Thyroid gland (tissue), 4 donors: ENCODE measurements around the gene GYPC. TPM values are rescaled to one million over a fixed set of nuclear protein-coding genes. Genes with fewer than 3 reads are reported as not detected.

Source experiments
- DNase-seq, 2 donors: peaks; one replicate each; pipeline ENCODE4 v3.0.0-alpha.2; 2019
- H3K27ac ChIP-seq, 3 donors: fragments of 200-600 bp; sonication (generic); 1 replicate in 2 of 3; 2 replicates in 1 of 3; pipeline ENCODE4 v1.5.1; 2016 to 2019; ENCODE audit warnings: mild to moderate bottlenecking in 1 of 3, moderate library complexity in 1 of 3
- H3K27me3 ChIP-seq: fragments of 200-600 bp; sonication (generic); one replicate; pipeline ENCODE4 v1.5.1; 2019
- H3K36me3 ChIP-seq, 2 donors: fragments of 200-600 bp; sonication (generic); one replicate each; pipeline ENCODE4 v1.5.1; 2016 to 2019
- H3K4me1 ChIP-seq, 2 donors: fragments of 200-600 bp; sonication (generic); one replicate each; pipeline ENCODE4 v1.5.1; 2017 to 2019
- H3K4me3 ChIP-seq, 3 donors: fragments of 200-600 bp; sonication (generic); replicated peaks in 1 of 3; 1 replicate in 2 of 3; 2 replicates in 1 of 3; pipeline ENCODE4 v1.5.1; 2016; ENCODE audit warnings: mild to moderate bottlenecking in 1 of 3
- H3K9me3 ChIP-seq: fragments of 200-600 bp; sonication (generic); one replicate; pipeline ENCODE4 v1.5.1; 2017
- CTCF ChIP-seq, 6 experiments: fragments of 200-600 bp in 3 of 6; fragments of 450-650 bp in 3 of 6; sonication (generic) in 3 of 6; IDR thresholded peaks; one replicate each; pipeline ENCODE4 v1.5.1; 2016 to 2019; ENCODE audit warnings: antibody characterized with exemption in 6 of 6, mild to moderate bottlenecking in 2 of 6, inconsistent platforms in 1 of 6, moderate library complexity in 1 of 6
- POLR2A ChIP-seq, 2 donors: fragments of 450-650 bp; IDR thresholded peaks; one replicate each; pipeline ENCODE4 v1.6.1; 2017; ENCODE audit warnings: antibody characterized with exemption in 2 of 2, mild to moderate bottlenecking in 2 of 2, moderate library complexity in 1 of 2
- WGBS, 2 donors: methylation state at CpG; one replicate each; pipeline ENCODE4 v1.1.5; 2017; 5-methylcytosine and 5-hydroxymethylcytosine counted together
- intact Hi-C: fragments of 100-400 bp; cut with DNase I; formaldehyde crosslinking; loops from one replicate; pipeline ENCODE4 v1.15.1; 2023
- total RNA-seq, 4 donors: library from RNA; depleted of rRNA; stranded (reverse); fragments of >200 nt; gene quantifications; one replicate each; pipeline ENCODE4 v1.2.3, GENCODE V29; 2016

Gene GYPC
- total RNA-seq, 4 donors from 2014 or later: 17.1 to 83.6 (median 42.5) TPM

- 70 to 88% methylated on average over 3 of the region's 3 CpGs for WGBS, 2 donors
Observed at GRCh38 chr2:126623000-126623399, 33.0 kb upstream of the GYPC start.

GRCh38 chr2:126627643-126628042, 28.3 kb upstream of the GYPC start:
- H3K4me3 ChIP-seq: no peak overlapping the region
- TF ChIP-seq POLR2A (IDR thresholded peaks at IDR 0.05) (no peak), CTCF (IDR thresholded peaks at IDR 0.05) (no peak)
- no peaks in the 10 kb centered on the region for H3K9me3 ChIP-seq
- intact Hi-C loops: no loop called here
- 83 to 90% methylated on average over 2 of the region's 2 CpGs for WGBS, 2 donors
- no peaks in the 10 kb centered on the region for H3K27me3 ChIP-seq
- H3K27ac ChIP-seq: no peak overlapping the region
- no peak for DNase-seq
- no peaks in the 10 kb centered on the region for H3K4me1 ChIP-seq
- H3K36me3 ChIP-seq: no peaks in the 10 kb centered on the region

More at GRCh38 chr2:126623000-126623399, 33.0 kb upstream of the GYPC start:
- Histone ChIP-seq H3K4me1 (no peaks in the 10 kb centered on the region), H3K27ac (no peak overlapping the region), H3K27me3 (no peaks in the 10 kb centered on the region), H3K36me3 (no peaks in the 10 kb centered on the region), H3K4me3 (no peak overlapping the region), H3K9me3 (no peaks in the 10 kb centered on the region)
- TF ChIP-seq POLR2A (IDR thresholded peaks at IDR 0.05) (no peak), CTCF (IDR thresholded peaks at IDR 0.05) (no peak)
- no peak for DNase-seq
- intact Hi-C loops: no loop called here

- no peaks in the 10 kb centered on the region for H3K4me1 ChIP-seq
- WGBS, 2 donors: 49% methylated on average over 12 of the region's 12 CpGs
- no peaks in the 10 kb centered on the region for H3K9me3 ChIP-seq
- no peaks in the 10 kb centered on the region for H3K27me3 ChIP-seq
- H3K27ac ChIP-seq: no peak overlapping the region
- no peak overlapping the region for H3K4me3 ChIP-seq
- H3K36me3 ChIP-seq: no peaks in the 10 kb centered on the region
- intact Hi-C loops: no loop called here
- DNase-seq: peak in 1 of 2 donors; percentile 10
- TF ChIP-seq POLR2A (IDR thresholded peaks at IDR 0.05) (no peak), CTCF (IDR thresholded peaks at IDR 0.05) (peak in 1 of 6 experiments; percentile 42)
Observed at GRCh38 chr2:126634273-126634861, 21.6 kb upstream of the GYPC start.

GRCh38 chr2:126635281-126635680, 20.7 kb upstream of the GYPC start:
- no peak for TF ChIP-seq POLR2A (IDR thresholded peaks at IDR 0.05)
- TF ChIP-seq CTCF (IDR thresholded peaks at IDR 0.05): no peak
- Histone ChIP-seq H3K9me3 (no peaks in the 10 kb centered on the region), H3K4me1 (no peaks in the 10 kb centered on the region), H3K27me3 (no peaks in the 10 kb centered on the region), H3K27ac (no peak overlapping the region), H3K4me3 (no peak overlapping the region), H3K36me3 (no peaks in the 10 kb centered on the region)
- WGBS, 2 donors: 46 to 50% methylated on average over 1 of the region's 1 CpG
- intact Hi-C loops: no loop called here
- no peak for DNase-seq

- intact Hi-C loops: no loop called here
- WGBS, 2 donors: 69 to 71% methylated on average over 1 of the region's 1 CpG
- no peak overlapping the region for H3K27ac ChIP-seq
- no peaks in the 10 kb centered on the region for H3K4me1 ChIP-seq
- H3K36me3 ChIP-seq: no peaks in the 10 kb centered on the region
- TF ChIP-seq POLR2A (IDR thresholded peaks at IDR 0.05) (no peak), CTCF (IDR thresholded peaks at IDR 0.05) (no peak)
- H3K9me3 ChIP-seq: no peaks in the 10 kb centered on the region
- H3K4me3 ChIP-seq: no peak overlapping the region
- no peak for DNase-seq
- no peaks in the 10 kb centered on the region for H3K27me3 ChIP-seq
Observed at GRCh38 chr2:126635736-126636135, 20.2 kb upstream of the GYPC start.
